Lung (tissue), 12 donors: Measurements from ENCODE around the gene CDRT15. TPM values are rescaled to one million over a fixed set of nuclear protein-coding genes. Genes with fewer than 3 reads are reported as not detected.
A peak's percentile ranks its signal among the peaks of the same experiment; 100 is the strongest.

Source experiments
- ATAC-seq: fragments of 200-7000 bp; cut with Tn5 transposase; one replicate; pipeline ENCODE4 v1.9.1; 2020; ENCODE audit warnings: moderate number of reproducible peaks; ENCODE audit not compliant: insufficient read depth, low FRiP score
- DNase-seq, 3 donors: peaks; one replicate each; pipeline ENCODE4 v3.0.0-alpha.2; 2013 to 2017
- H3K27ac ChIP-seq, 2 donors: one replicate each; pipeline ENCODE4 v1.5.1; 2013; ENCODE audit warnings: mild to moderate bottlenecking in 2 of 2, moderate library complexity in 2 of 2, control low read depth in 1 of 2, inconsistent platforms in 1 of 2, low read depth in 1 of 2, low read length in 1 of 2
- H3K27me3 ChIP-seq, 3 donors: one replicate each; pipeline ENCODE4 v1.5.1; 2013; ENCODE audit warnings: low read length in 2 of 3; ENCODE audit not compliant: control insufficient read depth in 3 of 3, insufficient read depth in 3 of 3
- H3K36me3 ChIP-seq, 4 donors: one replicate each; pipeline ENCODE4 v1.5.1; 2013; ENCODE audit warnings: low read length in 4 of 4, mild to moderate bottlenecking in 1 of 4, moderate library complexity in 1 of 4; ENCODE audit not compliant: control insufficient read depth in 4 of 4, insufficient read depth in 4 of 4
- H3K4me1 ChIP-seq, 5 donors: one replicate each; pipeline ENCODE4 v1.5.1; 2013; ENCODE audit warnings: low read length in 5 of 5, mild to moderate bottlenecking in 2 of 5, moderate library complexity in 1 of 5; ENCODE audit not compliant: control insufficient read depth in 5 of 5, insufficient read depth in 5 of 5
- H3K4me3 ChIP-seq: one replicate; pipeline ENCODE4 v1.5.1; 2013; ENCODE audit warnings: mild to moderate bottlenecking, control low read depth, moderate library complexity
- H3K9ac ChIP-seq, 2 donors: one replicate each; pipeline ENCODE4 v1.5.1; 2013; ENCODE audit warnings: low read length in 2 of 2, control low read depth in 1 of 2; ENCODE audit not compliant: insufficient read depth in 1 of 2
- H3K9me3 ChIP-seq, 4 donors: one replicate each; pipeline ENCODE4 v1.5.1; 2013; ENCODE audit warnings: low read length in 3 of 4, mild to moderate bottlenecking in 1 of 4, moderate library complexity in 1 of 4; ENCODE audit not compliant: control insufficient read depth in 4 of 4, insufficient read depth in 3 of 4
- CTCF ChIP-seq: IDR thresholded peaks from 2 replicates; pipeline ENCODE4 v1.5.1; 2012; ENCODE audit warnings: mild to moderate bottlenecking; ENCODE audit errors: control extremely low read depth, extremely low read depth
- WGBS, 2 donors: extraction: QIAGEN DNeasy Blood & Tissue Kit; methylation state at CpG; one replicate each; pipeline ENCODE4 v1.1.7; 2013; 5-methylcytosine and 5-hydroxymethylcytosine counted together
- polyA plus RNA-seq, 2 donors: library from polyadenylated mRNA; stranded (reverse); fragments of 200-250 nt; gene quantifications; one replicate each; pipeline ENCODE4 v1.2.1, GENCODE V29; 2013
- total RNA-seq, 2 donors: library from RNA; depleted of rRNA in 1 of 2; stranded (reverse); fragments of >200 nt in 1 of 2; gene quantifications; one replicate each; pipeline ENCODE4 v1.2.1, GENCODE V29; 2014 to 2021
- donor health status: control.
- donor health status: control.
- donor health status: Bipolar disorder and iron deficiency.
- donor health status: healthy.
- donor health status: DM: yes; HTN: yes; CAD: no.

Gene CDRT15
- total and polyA plus RNA-seq, 4 donors, result not detected

GRCh38 chr17:14201021-14201987, 35.4 kb downstream of the CDRT15 start:
- H3K27me3 ChIP-seq, result no peaks in the 10 kb centered on the region
- H3K4me3 ChIP-seq, result no peak overlapping the region
- peaks cover 0 to 3% (median 0%) of the 10 kb centered on the region in 4 donors for H3K36me3 ChIP-seq
- ATAC-seq (peak; percentile 15), DNase-seq (peak; percentile 30 to 78 (median 64))
- 30 to 38% methylated on average over 10 of the region's 10 CpGs for WGBS, 2 donors
- no peak overlapping the region for H3K27ac ChIP-seq
- H3K4me1 ChIP-seq, result peaks cover 6 to 29% (median 11%) of the 10 kb centered on the region in 5 donors
- H3K9ac ChIP-seq, result no peak overlapping the region
- no peaks in the 10 kb centered on the region for H3K9me3 ChIP-seq
- TF ChIP-seq CTCF, result no peak

DNA sequence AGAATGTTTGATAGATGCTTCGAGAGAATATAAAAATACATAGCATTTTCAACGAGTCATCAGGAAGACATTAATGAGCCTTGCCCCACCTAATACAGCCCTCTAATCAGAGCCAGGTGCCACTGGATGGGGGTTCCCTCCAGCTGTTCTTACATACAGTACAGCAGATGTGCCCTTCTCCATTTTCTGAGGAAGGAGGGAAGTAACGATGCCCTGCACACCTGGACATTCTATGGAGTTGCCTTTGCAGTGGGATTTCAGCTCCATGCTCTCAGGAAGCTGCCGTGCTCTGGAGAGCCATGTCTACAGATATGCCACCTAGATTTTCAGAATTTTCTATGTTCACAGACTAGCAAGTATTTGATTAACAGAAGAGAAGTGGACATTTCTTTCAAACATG, 36.3 kb downstream of the CDRT15 start:
- H3K4me3 ChIP-seq, result no peak overlapping the region
- TF ChIP-seq CTCF, result no peak
- no peaks in the 10 kb centered on the region for H3K9me3 ChIP-seq
- H3K9ac ChIP-seq, result no peak overlapping the region
- ATAC-seq (no peak), DNase-seq (no peak)
- no peak overlapping the region for H3K27ac ChIP-seq
- peaks cover 7 to 29% (median 11%) of the 10 kb centered on the region in 5 donors for H3K4me1 ChIP-seq
- no peaks in the 10 kb centered on the region for H3K27me3 ChIP-seq
- no peaks in the 10 kb centered on the region for H3K36me3 ChIP-seq
- 85 to 86% methylated on average over 4 of the region's 4 CpGs for WGBS, 2 donors

- no peak for ATAC-seq
- no peaks in the 10 kb centered on the region for H3K36me3 ChIP-seq
- no peak for TF ChIP-seq CTCF
- no peaks in the 10 kb centered on the region for H3K27me3 ChIP-seq
- no peak overlapping the region for H3K4me3 ChIP-seq
- WGBS, 2 donors, result 84 to 90% methylated on average over 5 of the region's 5 CpGs
- H3K9me3 ChIP-seq, result no peaks in the 10 kb centered on the region
- no peak overlapping the region for H3K9ac ChIP-seq
- no peak for DNase-seq
- peaks cover 7 to 29% (median 11%) of the 10 kb centered on the region in 5 donors for H3K4me1 ChIP-seq
- H3K27ac ChIP-seq, result no peak overlapping the region
These were observed 37.1 kb downstream of the CDRT15 start for GRCh38 chr17:14199601-14200000.
